Central memory CD8-positive, alpha-beta T cell (primary cell): ENCODE results near the gene FOXL2NB.

Experiments used
- ATAC-seq: fragments of 150-1000 bp; cut with Tn5 transposase; replicated peaks from 2 replicates; pipeline ENCODE4 v1.10.0; 2022; ENCODE audit warnings: mild to moderate bottlenecking, moderate FRiP score, moderate number of reproducible peaks; ENCODE audit not compliant: poor library complexity, severe bottlenecking; ENCODE audit errors: extremely low read depth
- DNase-seq, 2 donors: peaks; one replicate each; pipeline ENCODE4 v3.0.0; 2021; ENCODE audit warnings: low spot score in 2 of 2
- H3K27ac Mint-ChIP-seq: one replicate; pipeline ENCODE4 v1.8.0; 2022; ENCODE audit warnings: low read depth, mild to moderate bottlenecking, moderate library complexity, mixed read lengths
- H3K27me3 Mint-ChIP-seq: one replicate; pipeline ENCODE4 v1.8.0; 2022; ENCODE audit warnings: mixed read lengths
- H3K36me3 Mint-ChIP-seq: one replicate; pipeline ENCODE4 v1.8.0; 2022; ENCODE audit warnings: mild to moderate bottlenecking, moderate library complexity, mixed read lengths; ENCODE audit not compliant: insufficient read depth
- H3K4me1 Mint-ChIP-seq: one replicate; pipeline ENCODE4 v1.8.0; 2022; ENCODE audit warnings: mixed read lengths
- H3K4me3 Mint-ChIP-seq: one replicate; pipeline ENCODE4 v1.8.0; 2022; ENCODE audit warnings: mild to moderate bottlenecking, moderate library complexity, mixed read lengths
- H3K9me3 Mint-ChIP-seq: one replicate; pipeline ENCODE4 v1.8.0; 2022; ENCODE audit warnings: mixed read lengths

The FOXL2NB gene

GRCh38 chr3:138935863-138936740 lies 10.9 kb upstream of the FOXL2NB start:
- Mint-ChIP-seq H3K4me3 (peak overlapping the region; percentile 76), H3K9me3 (no peaks in the 10 kb centered on the region), H3K27me3 (peaks cover 88% of the 10 kb centered on the region), H3K27ac (no peak overlapping the region), H3K4me1 (peaks cover 23% of the 10 kb centered on the region), H3K36me3 (no peaks in the 10 kb centered on the region)
- ATAC-seq, result peak; percentile 58
- peak; percentile 49 to 75 for DNase-seq

GRCh38 chr3:138936741-138937689 lies 10.0 kb upstream of the FOXL2NB start:
- H3K4me1 Mint-ChIP-seq, result peaks cover 23% of the 10 kb centered on the region
- H3K27ac Mint-ChIP-seq, result no peak overlapping the region
- peaks cover 97% of the 10 kb centered on the region for H3K27me3 Mint-ChIP-seq
- no peaks in the 10 kb centered on the region for H3K36me3 Mint-ChIP-seq
- DNase-seq (no peak), ATAC-seq (no peak)
- H3K4me3 Mint-ChIP-seq, result peak overlapping the region; percentile 40
- no peaks in the 10 kb centered on the region for H3K9me3 Mint-ChIP-seq

- no peaks in the 10 kb centered on the region for H3K9me3 Mint-ChIP-seq
- no peaks in the 10 kb centered on the region for H3K36me3 Mint-ChIP-seq
- ATAC-seq, result no peak
- peaks cover 23% of the 10 kb centered on the region for H3K4me1 Mint-ChIP-seq
- H3K27ac Mint-ChIP-seq, result no peak overlapping the region
- no peak for DNase-seq
- peak overlapping the region; percentile 40 for H3K4me3 Mint-ChIP-seq
- peaks cover 100% of the 10 kb centered on the region for H3K27me3 Mint-ChIP-seq
Observed at GRCh38 chr3:138937690-138938055, 9.3 kb upstream of the FOXL2NB start.

GRCh38 chr3:138938056-138938876 lies 8.8 kb upstream of the FOXL2NB start:
- Mint-ChIP-seq H3K4me1 (peaks cover 23% of the 10 kb centered on the region), H3K27ac (no peak overlapping the region), H3K36me3 (no peaks in the 10 kb centered on the region), H3K9me3 (no peaks in the 10 kb centered on the region), H3K27me3 (peaks cover 100% of the 10 kb centered on the region), H3K4me3 (peak overlapping the region; percentile 40)
- DNase-seq (no peak), ATAC-seq (no peak)

GRCh38 chr3:138938877-138939560 lies 8.0 kb upstream of the FOXL2NB start:
- H3K9me3 Mint-ChIP-seq, result no peaks in the 10 kb centered on the region
- peak overlapping the region; percentile 40 for H3K4me3 Mint-ChIP-seq
- peaks cover 100% of the 10 kb centered on the region for H3K27me3 Mint-ChIP-seq
- DNase-seq (no peak), ATAC-seq (no peak)
- H3K4me1 Mint-ChIP-seq, result peaks cover 23% of the 10 kb centered on the region
- H3K27ac Mint-ChIP-seq, result no peak overlapping the region
- H3K36me3 Mint-ChIP-seq, result no peaks in the 10 kb centered on the region

- Mint-ChIP-seq H3K9me3 (no peaks in the 10 kb centered on the region), H3K4me3 (peak overlapping the region; percentile 16), H3K27me3 (peaks cover 100% of the 10 kb centered on the region), H3K4me1 (peaks cover 23% of the 10 kb centered on the region), H3K36me3 (no peaks in the 10 kb centered on the region), H3K27ac (no peak overlapping the region)
- no peak for DNase-seq
- ATAC-seq, result no peak
Observed at GRCh38 chr3:138939561-138940241, 7.3 kb upstream of the FOXL2NB start.

GRCh38 chr3:138940446-138940845 lies 6.6 kb upstream of the FOXL2NB start:
- DNase-seq (no peak), ATAC-seq (no peak)
- Mint-ChIP-seq H3K4me3 (no peak overlapping the region), H3K27me3 (peaks cover 100% of the 10 kb centered on the region), H3K27ac (no peak overlapping the region), H3K4me1 (peaks cover 30% of the 10 kb centered on the region), H3K36me3 (no peaks in the 10 kb centered on the region), H3K9me3 (no peaks in the 10 kb centered on the region)

- H3K4me1 Mint-ChIP-seq, result peaks cover 25% of the 10 kb centered on the region
- ATAC-seq, result no peak
- H3K4me3 Mint-ChIP-seq, result no peak overlapping the region
Observed at GRCh38 chr3:138941259-138941885, 5.6 kb upstream of the FOXL2NB start.

GRCh38 chr3:138942271-138942670 lies 4.7 kb upstream of the FOXL2NB start:
- Mint-ChIP-seq H3K4me1 (peaks cover 22% of the 10 kb centered on the region), H3K27ac (no peak overlapping the region), H3K4me3 (no peak overlapping the region), H3K36me3 (peaks cover 2% of the 10 kb centered on the region), H3K9me3 (no peaks in the 10 kb centered on the region), H3K27me3 (peaks cover 87% of the 10 kb centered on the region)
- DNase-seq (no peak), ATAC-seq (no peak)

More at GRCh38 chr3:138941259-138941885, 5.6 kb upstream of the FOXL2NB start:
- Mint-ChIP-seq H3K27me3 (peaks cover 93% of the 10 kb centered on the region), H3K27ac (no peak overlapping the region), H3K36me3 (no peaks in the 10 kb centered on the region), H3K9me3 (no peaks in the 10 kb centered on the region)
- DNase-seq, result no peak

- Mint-ChIP-seq H3K4me1 (peaks cover 16% of the 10 kb centered on the region), H3K27me3 (peaks cover 87% of the 10 kb centered on the region), H3K9me3 (no peaks in the 10 kb centered on the region), H3K27ac (no peak overlapping the region), H3K4me3 (no peak overlapping the region), H3K36me3 (peaks cover 2% of the 10 kb centered on the region)
- ATAC-seq (no peak), DNase-seq (no peak)
Observed at GRCh38 chr3:138942861-138943623, 4.0 kb upstream of the FOXL2NB start.
